Fibroblast of lung (primary cell): ENCODE results near the gene TCF4. TPM values are rescaled to one million over a fixed set of nuclear protein-coding genes. Genes with fewer than 3 reads are reported as not detected.
A peak's percentile ranks its signal among the peaks of the same experiment; 100 is the strongest.

Experiments
- DNase-seq, 2 donors: peaks; one replicate each; pipeline versions ENCODE4 v3.0.0 to v3.0.0-alpha.2; 2010; ENCODE audit warnings: low read depth in 2 of 2
- H2AFZ ChIP-seq: 2 replicates; pipeline ENCODE4 v1.5.1; 2012; ENCODE audit warnings: low read length, control low read depth, inconsistent platforms
- H3K27ac ChIP-seq: 2 replicates; pipeline ENCODE4 v1.5.1; 2011; ENCODE audit warnings: low read length, control low read depth; ENCODE audit not compliant: insufficient read depth
- H3K27me3 ChIP-seq: 2 replicates; pipeline ENCODE4 v1.5.1; 2011; ENCODE audit warnings: mild to moderate bottlenecking, low read length; ENCODE audit not compliant: control insufficient read depth, insufficient read depth
- H3K36me3 ChIP-seq: 2 replicates; pipeline ENCODE4 v1.5.1; 2011; ENCODE audit warnings: low read length; ENCODE audit not compliant: control insufficient read depth, insufficient read depth
- H3K4me1 ChIP-seq: 2 replicates; pipeline ENCODE4 v1.5.1; 2011; ENCODE audit warnings: low read length; ENCODE audit not compliant: control insufficient read depth, insufficient read depth; ENCODE audit errors: extremely low read depth
- H3K4me2 ChIP-seq: 2 replicates; pipeline ENCODE4 v1.5.1; 2011; ENCODE audit warnings: low read length, control low read depth; ENCODE audit not compliant: insufficient read depth; ENCODE audit errors: extremely low read depth
- H3K4me3 ChIP-seq, 4 experiments: fragments of 200-600 bp in 1 of 4; sonication (generic) in 1 of 4; replicated peaks in 1 of 4; 2 replicates each; pipeline ENCODE4 v1.5.1; 2011 to 2016; ENCODE audit warnings: low read length in 4 of 4, low read depth in 3 of 4, mild to moderate bottlenecking in 3 of 4, control low read depth in 2 of 4, inconsistent platforms in 1 of 4, mixed read lengths in 1 of 4; ENCODE audit not compliant: insufficient read depth in 1 of 4; ENCODE audit errors: control extremely low read depth in 1 of 4
- H3K79me2 ChIP-seq: 2 replicates; pipeline ENCODE4 v1.5.1; 2012; ENCODE audit warnings: mild to moderate bottlenecking, low read length, inconsistent platforms; ENCODE audit not compliant: control insufficient read depth, insufficient read depth
- H3K9ac ChIP-seq: 2 replicates; pipeline ENCODE4 v1.5.1; 2011; ENCODE audit warnings: mild to moderate bottlenecking, low read length, control low read depth; ENCODE audit not compliant: insufficient read depth
- H3K9me3 ChIP-seq: 2 replicates; pipeline ENCODE4 v1.5.1; 2012; ENCODE audit warnings: low read depth, low read length; ENCODE audit not compliant: control insufficient read depth, insufficient read depth
- H4K20me1 ChIP-seq: 2 replicates; pipeline ENCODE4 v1.5.1; 2011; ENCODE audit warnings: low read length; ENCODE audit not compliant: control insufficient read depth, insufficient read depth; ENCODE audit errors: extremely low read depth
- CTCF ChIP-seq, 2 donors: IDR thresholded peaks in 1 of 2; conservative IDR thresholded peaks in 1 of 2; 1 replicate in 1 of 2; 2 replicates in 1 of 2; pipeline ENCODE4 v1.5.1; 2011 to 2012; ENCODE audit warnings: low read length in 2 of 2, control low read depth in 1 of 2, inconsistent platforms in 1 of 2, low read depth in 1 of 2, mild to moderate bottlenecking in 1 of 2
- EZH2 ChIP-seq: IDR thresholded peaks from 2 replicates; pipeline ENCODE4 v1.5.1; 2012; ENCODE audit warnings: low read length, control low read depth, mild to moderate bottlenecking; ENCODE audit errors: missing control alignments
- polyA plus RNA-seq, 2 donors: library from polyadenylated mRNA; depleted of rRNA in 1 of 2; stranded (reverse) in 1 of 2; unstranded in 1 of 2; fragments of >200 nt; gene quantifications; 2 replicates each; pipeline ENCODE4 v1.2.1, GENCODE V29; 2011 to 2012; ENCODE audit warnings: missing spikeins in 1 of 2
- total RNA-seq: library from RNA; depleted of rRNA; stranded (reverse); fragments of >200 nt; gene quantifications from 2 replicates; pipeline ENCODE4 v1.2.1, GENCODE V29; 2014

Gene TCF4
- total and polyA plus RNA-seq, 2 donors (not counting 1 experiment from before 2014, with no cell fraction given) = 48.9 to 57.6 TPM

GRCh38 chr18:55300936-55301531, 287.0 kb downstream of the TCF4 start:
- Histone ChIP-seq H3K9me3 (no peaks in the 10 kb centered on the region), H3K79me2 (peaks cover 12% of the 10 kb centered on the region), H3K27me3 (no peaks in the 10 kb centered on the region), H3K4me1 (no peaks in the 10 kb centered on the region), H3K4me3 (peak overlapping the region; percentile 4 to 54 (median 26)), H3K36me3 (no peaks in the 10 kb centered on the region), H3K27ac (peak overlapping the region; percentile 5), H4K20me1 (no peaks in the 10 kb centered on the region), H3K9ac (no peak overlapping the region), H3K4me2 (peak overlapping the region; percentile 83), H2AFZ (no peak overlapping the region)
- DNase-seq = peak in 1 of 2 donors; percentile 68
- TF ChIP-seq EZH2 (no peak), CTCF (conservative IDR thresholded peaks at IDR 0.05 in 1 of 2, IDR thresholded peaks at IDR 0.05 in 1 of 2; ENCODE audit: low read depth in 1 of 2, low read length in 2 of 2) (no peak)

- Histone ChIP-seq H2AFZ (no peak overlapping the region), H3K4me3 (peak overlapping the region in 3 of 4 experiments; percentile 4 to 54 (median 18))
These were observed 287.5 kb downstream of the TCF4 start for GRCh38 chr18:55300421-55300935.

GRCh38 chr18:55296778-55297177, 291.2 kb downstream of the TCF4 start:
- peaks cover 12% of the 10 kb centered on the region for H3K79me2 ChIP-seq
- H3K4me3 ChIP-seq = no peak overlapping the region
- no peaks in the 10 kb centered on the region for H4K20me1 ChIP-seq
- no peaks in the 10 kb centered on the region for H3K27me3 ChIP-seq
- no peak overlapping the region for H3K4me2 ChIP-seq
- no peak overlapping the region for H3K9ac ChIP-seq
- H2AFZ ChIP-seq = no peak overlapping the region
- no peaks in the 10 kb centered on the region for H3K4me1 ChIP-seq
- TF ChIP-seq CTCF (conservative IDR thresholded peaks at IDR 0.05 in 1 of 2, IDR thresholded peaks at IDR 0.05 in 1 of 2; ENCODE audit: low read depth in 1 of 2, low read length in 2 of 2) (no peak), EZH2 (no peak)
- no peaks in the 10 kb centered on the region for H3K9me3 ChIP-seq
- no peak overlapping the region for H3K27ac ChIP-seq
- H3K36me3 ChIP-seq = no peaks in the 10 kb centered on the region
- DNase-seq = no peak

More at GRCh38 chr18:55300421-55300935, 287.5 kb downstream of the TCF4 start:
- H3K27ac ChIP-seq = peak overlapping the region; percentile 5
- no peaks in the 10 kb centered on the region for H3K27me3 ChIP-seq
- peak; percentile 44 to 54 for DNase-seq
- no peaks in the 10 kb centered on the region for H3K9me3 ChIP-seq
- no peaks in the 10 kb centered on the region for H3K4me1 ChIP-seq
- no peak overlapping the region for H3K9ac ChIP-seq
- H3K36me3 ChIP-seq = no peaks in the 10 kb centered on the region
- no peaks in the 10 kb centered on the region for H4K20me1 ChIP-seq
- TF ChIP-seq CTCF (conservative IDR thresholded peaks at IDR 0.05 in 1 of 2, IDR thresholded peaks at IDR 0.05 in 1 of 2; ENCODE audit: low read depth in 1 of 2, low read length in 2 of 2) (no peak), EZH2 (no peak)
- H3K79me2 ChIP-seq = peaks cover 12% of the 10 kb centered on the region
- peak overlapping the region; percentile 83 for H3K4me2 ChIP-seq
